Ectodermal cell (in vitro differentiated cells): ENCODE data around the gene RAPGEF4.

Experiments
- H3K27ac ChIP-seq: 2 replicates; pipeline ENCODE4 v1.7.0; 2013; ENCODE audit warnings: mild to moderate bottlenecking, low read depth, low read length; ENCODE audit not compliant: insufficient read depth, poor library complexity, severe bottlenecking
- H3K27me3 ChIP-seq: 2 replicates; pipeline ENCODE4 v1.7.0; 2013; ENCODE audit warnings: mild to moderate bottlenecking, low read length; ENCODE audit not compliant: insufficient read depth, control insufficient read depth, poor library complexity, severe bottlenecking
- H3K36me3 ChIP-seq: one replicate; pipeline ENCODE4 v1.7.0; 2013; ENCODE audit warnings: low read length; ENCODE audit not compliant: control insufficient read depth, insufficient read depth
- H3K4me1 ChIP-seq: one replicate; pipeline ENCODE4 v1.7.0; 2013; ENCODE audit warnings: low read length; ENCODE audit not compliant: control insufficient read depth, insufficient read depth
- H3K4me3 ChIP-seq: 2 replicates; pipeline ENCODE4 v1.7.0; 2013; ENCODE audit warnings: low read depth, low read length, control low read depth; ENCODE audit not compliant: insufficient read depth
- H3K9me3 ChIP-seq: 2 replicates; pipeline ENCODE4 v1.7.0; 2013; ENCODE audit warnings: mild to moderate bottlenecking, low read length, moderate library complexity; ENCODE audit not compliant: control insufficient read depth
- WGBS, 2 experiments: methylation state at CpG; one replicate each; pipeline ENCODE4 v1.1.7; 2013; ENCODE audit warnings: missing lambda C conversion rate in 2 of 2; 5-methylcytosine and 5-hydroxymethylcytosine counted together

The RAPGEF4 gene

DNA sequence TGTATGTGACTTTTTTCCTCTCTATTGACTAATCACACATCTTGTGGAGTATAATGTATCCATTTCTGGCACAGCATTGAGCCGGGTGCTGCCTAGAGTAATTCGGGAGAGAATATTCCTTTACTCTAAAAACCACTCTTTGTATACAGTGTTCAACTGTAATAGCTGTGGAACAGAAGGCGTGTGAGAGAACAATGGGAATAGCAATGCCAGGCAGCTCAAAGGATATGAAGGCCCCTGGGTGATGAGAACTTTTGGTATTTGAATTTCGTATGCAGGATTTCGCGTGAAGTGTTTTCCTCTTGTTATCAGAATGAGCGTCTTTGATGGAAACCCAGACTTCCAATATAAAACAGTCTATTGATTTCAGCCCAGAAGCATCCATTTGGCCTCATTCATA lies 255.4 kb downstream of the RAPGEF4 start:
- WGBS, 2 experiments, result 91 to 94% methylated on average over 5 to 7 of the region's 7 CpGs
- H3K27ac ChIP-seq, result no peak overlapping the region
- H3K9me3 ChIP-seq, result no peaks in the 10 kb centered on the region
- H3K36me3 ChIP-seq, result no peaks in the 10 kb centered on the region
- H3K4me1 ChIP-seq, result no peaks in the 10 kb centered on the region
- no peak overlapping the region for H3K4me3 ChIP-seq
- H3K27me3 ChIP-seq, result no peaks in the 10 kb centered on the region

DNA sequence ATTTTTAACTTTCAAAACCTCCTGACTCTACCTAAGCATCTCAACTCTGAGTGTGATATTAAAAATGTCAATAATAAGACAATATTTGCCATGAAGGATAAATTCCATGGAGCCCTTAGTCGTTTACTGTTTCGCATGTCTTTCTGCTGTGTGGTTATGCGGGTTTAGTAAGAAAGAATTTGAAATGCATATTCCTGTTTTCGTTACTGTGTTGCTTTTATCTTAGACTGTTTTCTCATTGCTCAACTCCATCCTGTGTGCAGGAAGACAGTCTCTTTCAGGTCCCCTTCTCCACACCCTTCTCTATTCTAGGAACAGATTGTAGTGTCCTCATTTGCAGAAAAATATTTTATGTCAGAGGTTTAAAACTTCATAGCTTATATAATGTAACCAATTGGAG lies 257.5 kb downstream of the RAPGEF4 start:
- Histone ChIP-seq H3K4me3 (no peak overlapping the region), H3K4me1 (no peaks in the 10 kb centered on the region)
- 88 to 96% methylated on average over 4 of the region's 4 CpGs for WGBS, 2 experiments

DNA sequence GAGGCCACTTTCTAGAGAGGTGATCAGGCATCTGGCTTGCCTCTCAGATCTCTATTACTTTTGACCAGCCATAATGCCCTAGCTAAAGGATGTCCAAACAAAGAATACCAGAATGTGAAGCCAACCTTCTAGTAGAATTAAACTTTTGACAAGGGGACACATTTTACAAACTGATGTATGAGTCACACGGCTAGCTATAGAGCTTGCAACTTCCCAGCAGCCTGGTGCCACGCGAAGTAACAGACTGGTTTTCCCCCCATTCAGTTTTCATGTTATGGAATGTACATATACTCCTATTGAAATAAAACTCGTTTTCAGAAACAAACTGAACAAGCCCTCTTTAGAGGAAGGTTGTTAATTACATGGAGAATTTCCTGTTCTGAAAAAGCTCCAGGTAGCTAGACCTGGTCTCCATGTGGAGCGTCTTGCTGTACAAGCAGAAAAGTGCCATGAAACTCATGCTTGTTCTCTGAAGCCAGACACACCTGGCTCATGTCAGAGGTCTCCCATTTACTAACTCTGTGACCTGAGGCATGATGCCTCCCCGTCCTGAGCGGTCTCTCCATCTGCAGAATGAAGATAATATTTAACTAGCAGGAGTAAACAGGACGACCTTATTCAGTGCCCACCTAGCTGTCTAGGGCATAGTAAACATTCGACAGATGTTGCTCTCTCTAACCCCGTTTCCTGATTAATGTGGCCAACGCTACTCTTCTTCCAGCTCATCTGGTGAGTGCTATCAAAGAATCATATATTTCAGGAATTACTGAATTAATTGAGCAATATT lies 258.5 kb downstream of the RAPGEF4 start:
- Histone ChIP-seq H3K27ac (no peak overlapping the region), H3K9me3 (no peaks in the 10 kb centered on the region), H3K4me1 (no peaks in the 10 kb centered on the region), H3K4me3 (no peak overlapping the region), H3K27me3 (no peaks in the 10 kb centered on the region), H3K36me3 (no peaks in the 10 kb centered on the region)
- 93% methylated on average over 10 to 11 of the region's 11 CpGs for WGBS, 2 experiments

More for the DNA sequence above, 257.5 kb downstream of the RAPGEF4 start:
- H3K27ac ChIP-seq, result no peak overlapping the region
- no peaks in the 10 kb centered on the region for H3K36me3 ChIP-seq
- no peaks in the 10 kb centered on the region for H3K27me3 ChIP-seq
- no peaks in the 10 kb centered on the region for H3K9me3 ChIP-seq

DNA sequence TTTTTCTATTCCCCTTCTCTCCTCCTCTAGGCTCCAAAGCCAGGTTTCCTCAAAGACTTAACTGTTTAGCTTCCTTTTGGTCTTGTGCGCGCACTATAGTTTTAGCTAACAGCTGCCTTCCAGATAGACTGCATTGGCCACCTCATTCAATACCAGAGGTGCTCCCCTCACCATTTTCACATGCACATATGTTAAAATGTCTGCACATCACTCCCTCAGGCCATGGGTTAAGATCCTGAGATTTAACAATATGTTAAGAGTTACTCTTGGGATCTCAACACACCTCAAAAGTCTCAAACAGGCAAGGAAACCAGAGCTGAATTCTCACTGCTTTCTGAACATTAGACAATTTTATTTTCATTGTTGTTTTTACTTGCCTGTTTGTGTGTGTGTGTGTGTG lies 259.2 kb downstream of the RAPGEF4 start:
- no peaks in the 10 kb centered on the region for H3K36me3 ChIP-seq
- H3K4me1 ChIP-seq, result no peaks in the 10 kb centered on the region
- no peak overlapping the region for H3K4me3 ChIP-seq
- H3K9me3 ChIP-seq, result no peaks in the 10 kb centered on the region
- H3K27ac ChIP-seq, result no peak overlapping the region
- H3K27me3 ChIP-seq, result no peaks in the 10 kb centered on the region
- 64 to 82% methylated on average over 2 of the region's 2 CpGs for WGBS, 2 experiments

DNA sequence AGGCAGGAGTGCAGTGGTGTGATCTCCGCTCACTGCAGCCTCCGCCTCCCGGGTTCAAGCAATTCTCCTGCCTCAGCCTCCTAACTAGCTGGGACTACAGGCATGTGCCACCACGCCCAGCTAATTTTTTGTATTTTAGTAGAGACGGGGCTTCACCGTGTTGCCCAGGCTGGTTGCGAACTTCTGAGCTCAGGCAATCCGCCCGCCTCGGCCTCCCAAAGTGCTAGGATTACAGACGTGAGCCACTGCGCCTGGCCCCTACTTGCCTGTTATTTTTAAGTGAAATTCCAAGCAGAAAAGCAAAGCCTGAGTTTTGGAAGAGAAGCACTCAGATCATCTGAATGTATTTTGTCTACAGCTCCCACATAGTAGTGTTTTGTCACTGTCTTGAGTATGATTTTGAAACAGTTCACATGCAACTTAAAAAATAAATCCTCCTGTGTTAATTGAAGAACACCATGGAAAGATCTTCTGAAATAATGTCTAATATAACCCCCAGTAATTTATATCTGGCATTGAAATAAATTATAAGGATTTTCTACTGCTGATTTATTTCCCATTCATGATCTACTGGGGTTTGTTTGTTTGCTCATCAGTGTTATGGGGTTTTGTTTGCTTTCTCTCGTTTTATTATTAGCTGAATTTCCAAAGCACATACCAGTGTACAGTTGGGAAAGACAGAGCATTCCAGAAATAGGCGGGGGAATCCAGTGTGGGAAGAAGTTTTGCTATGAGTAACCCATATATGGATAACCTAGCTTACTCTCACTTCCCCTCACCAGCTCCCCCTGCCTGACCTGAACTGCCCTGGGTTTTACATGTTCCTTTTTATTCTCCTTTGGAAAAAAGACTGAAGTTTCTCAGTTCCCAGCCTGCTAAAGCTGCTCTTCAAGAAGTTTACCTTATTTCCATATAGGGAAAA lies 259.9 kb downstream of the RAPGEF4 start:
- 85 to 89% methylated on average over 13 to 14 of the region's 14 CpGs for WGBS, 2 experiments
- Histone ChIP-seq H3K27ac (no peak overlapping the region), H3K4me3 (no peak overlapping the region), H3K4me1 (no peaks in the 10 kb centered on the region), H3K36me3 (no peaks in the 10 kb centered on the region), H3K27me3 (no peaks in the 10 kb centered on the region), H3K9me3 (no peaks in the 10 kb centered on the region)

DNA sequence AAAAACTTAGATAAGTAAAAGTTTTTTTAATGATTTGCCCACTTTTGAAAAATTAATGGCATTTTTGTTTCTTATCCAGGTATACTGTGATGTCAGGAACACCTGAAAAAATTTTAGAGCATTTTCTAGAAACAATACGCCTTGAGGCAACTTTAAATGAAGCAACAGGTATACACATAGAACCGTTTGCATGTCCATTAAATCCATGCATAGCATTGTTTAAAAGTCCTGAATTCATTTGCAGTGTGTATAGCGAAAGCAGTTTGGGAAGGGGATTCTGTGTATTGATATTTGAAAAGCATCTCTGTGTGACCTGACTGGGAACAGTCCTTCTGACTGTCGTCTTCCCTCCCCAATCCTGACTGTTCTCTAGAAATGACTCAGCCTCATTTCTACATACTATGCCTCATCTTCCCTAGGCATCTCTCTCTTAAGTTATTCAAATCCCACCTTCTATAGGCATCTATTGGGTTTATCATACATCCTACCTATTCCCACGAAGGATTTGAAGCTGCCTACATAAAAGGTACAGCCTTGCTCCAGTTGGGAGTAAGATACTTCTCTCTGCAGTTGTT lies 260.8 kb downstream of the RAPGEF4 start:
- no peaks in the 10 kb centered on the region for H3K4me1 ChIP-seq
- 87 to 90% methylated on average over 4 of the region's 5 CpGs for WGBS, 2 experiments
- H3K9me3 ChIP-seq, result no peaks in the 10 kb centered on the region
- no peak overlapping the region for H3K27ac ChIP-seq
- H3K4me3 ChIP-seq, result no peak overlapping the region
- H3K27me3 ChIP-seq, result no peaks in the 10 kb centered on the region
- H3K36me3 ChIP-seq, result no peaks in the 10 kb centered on the region

DNA sequence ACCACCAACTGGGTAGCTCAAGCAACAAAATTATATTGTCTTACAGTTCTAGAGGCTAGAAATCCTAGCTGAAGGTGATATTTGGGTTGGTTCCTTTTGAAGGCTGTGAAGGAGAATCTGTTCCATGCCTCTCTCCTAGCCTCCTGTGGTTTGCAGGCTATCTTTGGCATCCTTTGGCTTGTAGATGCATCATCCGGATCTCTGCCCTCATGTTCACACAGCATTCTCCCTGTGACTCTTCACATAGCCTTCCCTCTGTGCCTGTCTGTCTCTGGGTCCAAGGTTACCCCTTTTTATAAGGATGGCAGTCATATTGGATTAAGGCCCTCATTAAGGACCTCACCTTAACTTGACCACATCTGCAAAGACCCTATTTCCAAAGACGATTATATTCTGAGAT lies 261.4 kb downstream of the RAPGEF4 start:
- Histone ChIP-seq H3K27me3 (no peaks in the 10 kb centered on the region), H3K4me3 (no peak overlapping the region), H3K36me3 (no peaks in the 10 kb centered on the region), H3K9me3 (no peaks in the 10 kb centered on the region), H3K27ac (no peak overlapping the region), H3K4me1 (no peaks in the 10 kb centered on the region)
- 86 to 94% methylated on average over 2 of the region's 2 CpGs for WGBS, 2 experiments

DNA sequence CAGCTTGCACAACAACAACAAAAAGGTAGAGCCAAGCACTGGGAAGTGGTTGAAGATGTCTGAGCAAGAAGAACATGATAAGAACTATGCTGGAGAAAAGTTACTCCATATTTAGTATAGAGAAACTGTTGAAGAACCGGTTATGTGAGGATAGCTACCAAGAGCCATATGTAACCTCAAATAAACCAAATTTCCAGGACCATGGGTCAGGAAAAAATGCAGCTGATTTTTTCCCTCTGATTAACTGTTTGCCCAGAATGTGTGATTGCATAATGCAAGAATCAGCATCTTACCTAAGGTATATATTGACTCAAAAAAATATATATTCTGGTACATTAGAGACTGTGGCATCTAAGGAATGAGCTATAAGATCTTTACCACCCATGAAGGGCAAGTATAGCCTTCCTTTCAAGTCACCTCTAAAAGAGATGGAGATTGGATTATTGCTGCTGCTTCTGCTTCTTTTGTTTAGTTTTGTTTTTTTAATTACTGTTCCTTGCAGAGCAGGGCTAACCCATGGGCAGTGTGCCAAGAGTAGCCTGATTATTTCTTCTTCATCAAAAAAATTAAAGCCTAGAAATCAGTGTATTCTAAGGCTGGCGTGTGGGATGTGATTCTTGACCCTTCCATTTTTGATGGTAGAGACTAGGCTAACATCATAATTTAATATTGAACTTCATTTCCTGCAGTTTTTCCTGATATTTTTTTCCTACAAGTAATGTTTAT lies 263.1 kb downstream of the RAPGEF4 start:
- WGBS, 2 experiments, result 100% methylated on average over 2 of the region's 2 CpGs
- Histone ChIP-seq H3K36me3 (no peaks in the 10 kb centered on the region), H3K27me3 (no peaks in the 10 kb centered on the region), H3K4me3 (no peak overlapping the region), H3K27ac (no peak overlapping the region), H3K4me1 (no peaks in the 10 kb centered on the region), H3K9me3 (no peaks in the 10 kb centered on the region)

DNA sequence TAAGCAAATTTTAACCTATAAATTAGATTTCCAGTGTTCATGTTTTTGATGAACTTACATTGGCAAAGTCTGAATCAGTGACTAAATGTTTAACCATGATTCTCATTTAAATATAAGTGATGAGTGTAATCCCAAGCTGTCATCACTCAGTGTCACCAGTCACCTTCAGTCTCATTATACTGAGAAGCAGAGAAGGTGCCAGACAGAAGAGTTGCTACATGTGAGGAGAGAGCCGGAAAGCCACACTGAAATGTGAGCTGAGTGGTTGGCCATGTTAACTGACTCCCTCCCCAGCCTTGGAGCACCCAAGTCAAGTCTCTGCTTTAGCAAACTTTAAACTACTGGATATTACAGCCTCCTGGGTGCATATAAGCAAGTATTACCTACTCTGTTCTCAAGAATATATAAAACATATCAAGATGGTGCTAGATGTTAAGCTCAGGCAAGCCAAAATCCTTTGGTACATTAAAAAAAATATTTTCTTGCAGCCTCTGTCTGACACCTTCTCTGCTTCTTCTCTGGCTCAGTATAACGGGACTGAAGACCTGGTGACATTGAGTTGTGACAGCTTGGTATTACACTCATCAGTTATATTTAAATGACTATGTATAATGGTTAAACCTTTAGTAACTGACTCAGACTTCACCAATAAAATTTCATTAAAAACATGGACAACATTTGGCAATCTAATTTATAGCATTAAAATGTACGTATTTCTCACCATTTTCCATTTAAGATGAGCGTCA lies 264.2 kb downstream of the RAPGEF4 start:
- WGBS, 2 experiments, result 91 to 94% methylated on average over 3 to 4 of the region's 4 CpGs
- no peak overlapping the region for H3K27ac ChIP-seq
- no peaks in the 10 kb centered on the region for H3K9me3 ChIP-seq
- H3K4me1 ChIP-seq, result no peaks in the 10 kb centered on the region
- no peaks in the 10 kb centered on the region for H3K27me3 ChIP-seq
- H3K4me3 ChIP-seq, result no peak overlapping the region
- H3K36me3 ChIP-seq, result no peaks in the 10 kb centered on the region
